ENCODE measurements around the gene MAPK9.

- TF ChIP-seq CTCF (IDR thresholded peaks at IDR 0.05) (no peak), POLR2A (IDR thresholded peaks at IDR 0.05) (no peak)
Observed at GRCh38 chr5:180194410-180195345, 97.2 kb downstream of the MAPK9 start.
